Fibroblast of skin of left biceps (primary cell): ENCODE results near the gene SLC37A3.

Source experiments
- DNase-seq, 2 experiments: peaks; one replicate each; pipeline ENCODE4 v3.0.0-alpha.2; 2013; ENCODE audit warnings: low read depth in 2 of 2

Gene SLC37A3

GRCh38 chr7:140400381-140400780 is 2.1 kb upstream of the SLC37A3 start:
- no peak for DNase-seq

- no peak for DNase-seq
Observed at GRCh38 chr7:140398821-140399220, 491 bp upstream of the SLC37A3 start.

- DNase-seq, result no peak
Observed at GRCh38 chr7:140393756-140394306, 4.5 kb downstream of the SLC37A3 start.

GRCh38 chr7:140391634-140392033 is 6.7 kb downstream of the SLC37A3 start:
- DNase-seq, result no peak

- DNase-seq, result no peak
Observed at GRCh38 chr7:140390466-140391190, 7.7 kb downstream of the SLC37A3 start.

DNA sequence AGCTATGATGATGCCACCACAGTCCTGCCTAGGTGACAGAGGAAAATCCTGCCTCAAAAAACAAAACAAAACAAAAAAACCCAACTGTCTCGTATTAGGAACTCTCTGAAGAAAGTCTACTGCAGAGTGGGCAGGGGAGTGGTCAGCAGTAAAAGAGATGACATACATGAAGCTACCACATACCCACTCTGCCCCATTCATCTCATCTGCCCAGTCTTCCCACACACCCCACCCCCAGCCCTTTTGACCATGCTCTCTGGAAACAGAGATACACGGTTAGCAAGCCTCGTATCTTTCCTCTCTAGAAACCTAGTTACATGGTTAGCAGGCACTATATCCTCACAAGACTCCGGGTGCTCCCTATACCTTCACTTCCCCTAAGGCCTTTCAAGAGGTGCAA is 8.3 kb downstream of the SLC37A3 start:
- DNase-seq, result no peak

GRCh38 chr7:140389445-140389844 is 8.9 kb downstream of the SLC37A3 start:
- no peak for DNase-seq

DNA sequence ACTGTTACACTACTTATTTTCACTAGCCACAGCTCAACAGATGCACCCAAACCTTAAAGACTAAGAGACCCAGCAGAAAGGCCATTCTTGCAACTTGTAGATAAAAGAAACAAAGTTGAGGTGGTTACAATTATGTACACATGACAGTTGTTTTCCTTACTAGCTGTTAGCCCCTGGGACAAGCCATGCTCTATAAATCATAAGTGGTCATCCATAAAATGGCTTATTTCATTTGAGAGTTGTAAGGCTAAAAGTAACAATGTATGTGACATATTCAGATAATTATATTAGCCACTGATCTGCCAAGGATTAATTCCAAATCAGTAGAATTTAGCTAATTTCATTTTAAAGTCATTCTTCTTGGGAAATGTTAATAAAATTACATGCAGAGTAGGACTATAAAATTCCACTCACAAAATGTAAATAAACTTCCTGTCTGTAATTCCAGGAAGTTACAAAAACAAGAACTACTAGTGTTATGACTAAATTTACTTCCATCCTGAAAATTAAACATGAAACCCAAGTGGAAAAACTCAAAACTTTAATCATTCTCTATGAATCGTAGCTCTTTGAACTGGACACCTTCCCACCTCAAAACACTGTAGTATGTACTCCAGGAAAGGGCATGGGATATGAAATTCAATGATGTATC is 13.3 kb downstream of the SLC37A3 start:
- no peak for DNase-seq

GRCh38 chr7:140383954-140384713 is 14.2 kb downstream of the SLC37A3 start:
- no peak for DNase-seq

GRCh38 chr7:140375892-140376730 is 22.2 kb downstream of the SLC37A3 start:
- DNase-seq, result no peak

DNA sequence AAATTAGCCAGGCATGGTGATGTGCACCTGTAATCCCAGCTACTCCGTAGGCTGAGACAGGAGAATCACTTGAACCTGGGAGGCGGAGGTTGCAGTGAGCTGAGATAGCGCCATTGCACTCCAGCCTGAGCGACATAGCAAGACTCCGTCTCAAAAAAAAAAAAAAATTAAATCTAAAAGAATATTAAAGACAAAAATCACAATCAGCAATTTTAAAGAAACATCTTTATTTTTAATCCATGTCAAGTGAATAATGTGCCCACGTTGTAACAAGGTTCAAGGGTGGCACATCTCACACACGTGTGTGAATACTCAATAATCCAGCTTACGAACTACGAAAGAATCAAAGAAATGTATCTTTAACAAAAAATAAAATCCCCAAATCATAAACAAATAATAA is 23.0 kb downstream of the SLC37A3 start:
- no peak for DNase-seq

- no peak for DNase-seq
Observed at GRCh38 chr7:140369294-140369693, 29.0 kb downstream of the SLC37A3 start.

- no peak for DNase-seq
Observed at GRCh38 chr7:140367528-140367927, 30.8 kb downstream of the SLC37A3 start.

DNA sequence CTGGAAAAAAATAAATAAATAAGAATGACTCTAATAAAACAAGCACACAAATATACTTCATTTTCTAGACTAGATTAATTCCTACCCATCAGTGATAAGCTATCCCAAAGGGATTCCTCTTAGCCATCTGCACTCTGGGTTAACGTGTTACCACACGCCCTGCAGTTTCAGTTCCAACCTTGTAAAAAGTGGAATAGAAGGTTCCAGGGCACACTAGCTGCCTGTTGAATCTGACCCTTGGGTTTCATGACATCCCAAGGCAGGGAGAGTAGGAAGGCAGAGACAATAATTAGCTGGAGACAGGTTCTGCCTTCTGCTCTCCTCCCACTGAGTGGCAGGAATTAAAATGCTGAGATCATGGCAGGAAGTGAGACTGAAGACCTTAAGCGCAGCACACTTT is 33.5 kb downstream of the SLC37A3 start:
- DNase-seq, result no peak

GRCh38 chr7:140360697-140361229 is 37.6 kb downstream of the SLC37A3 start:
- no peak for DNase-seq

GRCh38 chr7:140358412-140359051 is 39.8 kb downstream of the SLC37A3 start:
- no peak for DNase-seq

DNA sequence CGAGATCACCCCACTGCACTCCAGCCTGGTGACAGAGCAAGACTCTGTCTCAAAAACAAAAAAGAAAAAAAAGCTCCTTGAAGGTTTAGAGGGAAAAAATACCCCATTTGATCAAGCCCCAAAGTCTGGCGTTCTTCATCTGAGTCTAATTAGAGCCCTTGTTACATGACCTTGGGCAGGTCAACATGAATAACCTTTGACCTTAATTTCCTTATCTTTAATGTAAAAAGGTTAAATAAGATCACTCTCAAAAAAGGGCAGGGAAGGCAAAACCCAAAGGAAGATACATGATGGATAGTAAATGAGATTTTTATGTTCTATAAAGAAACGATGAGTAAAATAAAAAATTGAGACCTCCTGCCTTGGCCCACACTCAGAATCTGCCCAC is 40.3 kb downstream of the SLC37A3 start:
- DNase-seq, result no peak

GRCh38 chr7:140350056-140350455 is 48.3 kb downstream of the SLC37A3 start:
- no peak for DNase-seq

GRCh38 chr7:140349144-140349771 is 49.1 kb downstream of the SLC37A3 start:
- peak; percentile 10 to 14 for DNase-seq

- peak; percentile 9 to 12 for DNase-seq
Observed at GRCh38 chr7:140348161-140348849, 50.0 kb downstream of the SLC37A3 start.
